K562 (cell line): Measurements from ENCODE around the gene RAB4B. TPM values are rescaled to one million over a fixed set of nuclear protein-coding genes. Genes with fewer than 3 reads are reported as not detected.
A peak's percentile ranks its signal among the peaks of the same experiment; 100 is the strongest.

Source experiments
- ARID1B ChIP-seq: fragments of 450-650 bp; IDR thresholded peaks from 2 replicates; pipeline ENCODE4 v1.6.1; 2016; ENCODE audit warnings: antibody characterized with exemption, mild to moderate bottlenecking, inconsistent platforms
- CAMTA2 ChIP-seq: fragments of 250-450 bp; sonication (Bioruptor Pico); conservative IDR thresholded peaks from 2 replicates; pipeline ENCODE4 v1.5.1; 2022
- FOXJ3 ChIP-seq: sonication (generic); formaldehyde crosslinking; IDR thresholded peaks from 2 replicates; pipeline ENCODE4 v1.4.0; 2020; ENCODE audit warnings: mild to moderate bottlenecking, missing genetic modification reagents
- HCFC1 ChIP-seq: IDR thresholded peaks from 2 replicates; pipeline ENCODE4 v1.6.1; 2012; ENCODE audit warnings: low read depth, low read length, improper control_type of control experiment
- KAT7 ChIP-seq: sonication (generic); formaldehyde crosslinking; IDR thresholded peaks from 2 replicates; pipeline ENCODE4 v1.8.0; 2022; ENCODE audit warnings: missing genetic modification reagents, mild to moderate bottlenecking, borderline replicate concordance
- MAZ ChIP-seq, 2 experiments: fragments of 450-650 bp in 1 of 2; sonication (generic) in 1 of 2; formaldehyde crosslinking; IDR thresholded peaks in 1 of 2; conservative IDR thresholded peaks in 1 of 2; 2 replicates each; pipeline versions ENCODE4 v1.4.0 to v1.5.0; 2020; ENCODE audit warnings: mild to moderate bottlenecking in 1 of 2, missing genetic modification reagents in 1 of 2
- MCM2 ChIP-seq: fragments of 450-650 bp; IDR thresholded peaks from 2 replicates; pipeline ENCODE4 v1.6.1; 2017; ENCODE audit warnings: low read depth, mild to moderate bottlenecking
- NFE2L1 ChIP-seq: fragments of 450-650 bp; IDR thresholded peaks from 2 replicates; pipeline ENCODE4 v1.6.1; 2016; ENCODE audit warnings: missing genetic modification characterization, low read depth, mild to moderate bottlenecking, missing compliant biosample characterization, moderate library complexity, borderline replicate concordance
- POLR2A ChIP-seq: fragments of 450-650 bp; conservative IDR thresholded peaks from 2 replicates; pipeline ENCODE4 v1.6.1; 2016
- RBM14 ChIP-seq: fragments of 200-400 bp; formaldehyde crosslinking; IDR thresholded peaks from 2 replicates; pipeline ENCODE4 v1.6.1; 2018; ENCODE audit warnings: low read depth, mild to moderate bottlenecking, low read length, moderate library complexity, borderline replicate concordance; ENCODE audit not compliant: insufficient read depth
- RBM22 ChIP-seq: fragments of 200-400 bp; formaldehyde crosslinking; IDR thresholded peaks from 2 replicates; pipeline ENCODE4 v1.6.1; 2018; ENCODE audit warnings: low read length, low read depth; ENCODE audit not compliant: poor library complexity, severe bottlenecking
- RREB1 ChIP-seq: fragments of 250-450 bp; sonication (Bioruptor Pico); IDR thresholded peaks from 2 replicates; pipeline ENCODE4 v1.4.0; 2020
- SRSF1 ChIP-seq: fragments of 200-400 bp; formaldehyde crosslinking; IDR thresholded peaks from 2 replicates; pipeline ENCODE4 v1.6.1; 2017; ENCODE audit warnings: mild to moderate bottlenecking, low read depth, low read length, moderate library complexity
- ZBTB34 ChIP-seq: fragments of 250-450 bp; sonication (Bioruptor Pico); IDR thresholded peaks from 2 replicates; pipeline ENCODE4 v1.8.0; 2021; ENCODE audit warnings: mild to moderate bottlenecking, moderate library complexity
- ZBTB43 ChIP-seq: sonication (generic); formaldehyde crosslinking; IDR thresholded peaks from 2 replicates; pipeline ENCODE4 v1.8.0; 2023; ENCODE audit warnings: mild to moderate bottlenecking, missing genetic modification reagents
- ZFP36 ChIP-seq: fragments of 150-350 bp; IDR thresholded peaks from 2 replicates; pipeline ENCODE4 v1.6.1; 2018; ENCODE audit warnings: low read length, low read depth; ENCODE audit not compliant: partially characterized antibody
- ZKSCAN1 ChIP-seq: fragments of 150-350 bp; IDR thresholded peaks from 2 replicates; pipeline ENCODE4 v1.6.1; 2016; ENCODE audit warnings: low read depth, low read length
- ZNF224 ChIP-seq: sonication (generic); formaldehyde crosslinking; IDR thresholded peaks from 2 replicates; pipeline ENCODE4 v1.8.0; 2022; ENCODE audit warnings: mild to moderate bottlenecking, missing genetic modification reagents
- ZNF436 ChIP-seq: fragments of 250-450, 450-650 bp; sonication (Bioruptor Pico); formaldehyde crosslinking; IDR thresholded peaks from 2 replicates; pipeline ENCODE4 v1.7.0; 2020; ENCODE audit warnings: mild to moderate bottlenecking
- ZNF79 ChIP-seq: fragments of 250-450 bp; sonication (Bioruptor Pico); IDR thresholded peaks from 2 replicates; pipeline ENCODE4 v1.4.0; 2020; ENCODE audit warnings: low read depth, mild to moderate bottlenecking, moderate library complexity
- polyA plus RNA-seq, 8 experiments: library from polyadenylated mRNA; depleted of rRNA in 4 of 8; stranded (reverse) in 5 of 8; unstranded in 3 of 8; fragments of >200 nt; fragmentation: Nextera tagmentation in 2 of 8; fragmentation: Illumina TruSeq in 1 of 8; extraction: Ambion mirVana in 2 of 8; extraction: Trizol in 1 of 8; gene quantifications; 2 replicates each; pipeline versions ENCODE4 v1.2.1 to v1.2.3, GENCODE V29; 2011 to 2014; ENCODE audit warnings: inconsistent platforms in 1 of 8, missing spikeins in 1 of 8
- total RNA-seq, 7 experiments: library from RNA; depleted of rRNA in 6 of 7; stranded (reverse); fragments of >200 nt in 6 of 7; fragmentation: Illumina TruSeq in 2 of 7; extraction: Trizol in 2 of 7; gene quantifications; 2 replicates each; pipeline versions ENCODE4 v1.2.1 to v1.2.3, GENCODE V29; 2011 to 2021; ENCODE audit warnings: low replicate concordance in 1 of 7

Gene RAB4B
- total and polyA plus RNA-seq, 9 of the 15 experiments (the other 6 are each of a cell fraction or from before 2014, with no cell fraction given): 0.28 to 20.4 (median 9.0) TPM

DNA sequence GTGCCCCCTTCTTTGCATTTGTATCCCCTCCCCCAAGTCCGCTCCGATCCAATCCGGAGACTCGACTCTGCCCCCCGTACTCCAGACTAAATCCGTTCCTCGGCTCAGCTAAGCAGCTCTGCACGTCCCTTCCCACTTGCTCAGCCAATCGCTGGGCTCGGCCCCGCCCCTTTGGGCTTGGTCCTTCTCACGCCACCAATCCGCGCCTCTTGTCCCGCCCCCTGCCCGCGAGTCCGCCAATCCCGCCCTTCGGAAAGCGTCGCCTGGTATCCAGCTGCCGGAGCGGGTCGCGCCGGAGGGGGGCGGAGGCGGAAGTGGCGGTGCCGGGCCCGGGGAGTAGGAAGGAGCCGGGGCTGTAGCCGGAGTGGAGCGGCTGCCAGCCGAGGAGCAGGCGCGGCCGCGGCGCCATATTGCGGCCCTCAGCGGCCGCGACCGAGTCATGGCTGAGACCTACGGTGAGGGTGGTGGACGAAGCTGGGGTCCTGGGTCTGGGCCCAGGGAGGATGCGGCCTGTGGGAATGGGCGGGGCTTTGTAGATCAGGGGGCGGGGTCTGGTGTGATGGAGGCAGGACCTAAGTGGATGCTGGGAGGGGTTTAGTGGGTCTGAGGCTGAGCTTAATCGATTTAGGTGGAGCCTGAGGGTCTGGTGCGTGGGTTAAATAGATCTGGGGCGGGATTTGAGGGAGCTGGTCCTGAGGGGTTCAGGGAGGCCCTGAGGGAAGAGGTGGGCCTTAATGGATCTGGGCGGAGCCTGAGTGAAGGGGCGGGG lies at the start of gene RAB4B (continued):
- TF ChIP-seq ZNF224 (CRISPR knock-in tag): no peak
- no peak for TF ChIP-seq ZKSCAN1
- no peak for TF ChIP-seq NFE2L1
- TF ChIP-seq FOXJ3 (CRISPR knock-in tag): no peak
- TF ChIP-seq RBM14: no peak
- TF ChIP-seq POLR2A: peak; percentile 74
- TF ChIP-seq RREB1 (CRISPR knock-in tag): no peak
- peak; percentile 17; the same call in 1 of the 2 replicates for TF ChIP-seq KAT7 (CRISPR knock-in tag)
- no peak for TF ChIP-seq SRSF1
- no peak for TF ChIP-seq ZBTB43 (CRISPR knock-in tag)
- no peak for TF ChIP-seq ZFP36
- peak; percentile 34; the same call in 1 of the 2 replicates for TF ChIP-seq HCFC1
- TF ChIP-seq MCM2: no peak
- no peak for TF ChIP-seq ZNF436 (CRISPR knock-in tag)
- peak; percentile 89 to 95 for TF ChIP-seq MAZ (CRISPR knock-in tag; conservative IDR thresholded peaks at IDR 0.05 in 1 of 2, IDR thresholded peaks at IDR 0.05 in 1 of 2)
- no peak for TF ChIP-seq CAMTA2
- no peak for TF ChIP-seq ARID1B
- no peak for TF ChIP-seq ZBTB34
- TF ChIP-seq RBM22: no peak
- no peak for TF ChIP-seq ZNF79 (CRISPR knock-in tag)
